GM12878 (cell line): ENCODE results near the gene RXYLT1.

Source experiments
- BHLHE40 ChIP-seq, 2 experiments: fragments of 450-650 bp in 1 of 2; IDR thresholded peaks; 2 replicates each; pipeline ENCODE4 v1.6.1; 2011 to 2017; ENCODE audit warnings: low read depth in 2 of 2, borderline replicate concordance in 1 of 2, improper control_type of control experiment in 1 of 2, low read length in 1 of 2, mild to moderate bottlenecking in 1 of 2
- BRCA1 ChIP-seq: IDR thresholded peaks from 2 replicates; pipeline ENCODE4 v1.6.1; 2011; ENCODE audit warnings: low read depth, low read length, improper control_type of control experiment
- CHD1 ChIP-seq: IDR thresholded peaks from 2 replicates; pipeline ENCODE4 v1.6.1; 2012; ENCODE audit warnings: low read depth, low read length, improper control_type of control experiment
- CHD2 ChIP-seq: IDR thresholded peaks from 2 replicates; pipeline ENCODE4 v1.6.1; 2011; ENCODE audit warnings: low read depth, low read length, improper control_type of control experiment, borderline replicate concordance
- CTCF ChIP-seq, 3 experiments: IDR thresholded peaks in 2 of 3; conservative IDR thresholded peaks in 1 of 3; 2 replicates each; pipeline ENCODE4 v1.5.1; 2011; ENCODE audit warnings: low read depth in 3 of 3, low read length in 3 of 3, mild to moderate bottlenecking in 3 of 3, control low read depth in 2 of 3, moderate library complexity in 2 of 3, inconsistent platforms in 1 of 3, mixed read lengths in 1 of 3; ENCODE audit not compliant: control insufficient read depth in 2 of 3, insufficient read depth in 1 of 3; ENCODE audit errors: extremely low read depth in 1 of 3
- E4F1 ChIP-seq: fragments of 450-650 bp; IDR thresholded peaks from 2 replicates; pipeline ENCODE4 v1.6.1; 2018; ENCODE audit warnings: borderline replicate concordance, mild to moderate bottlenecking; ENCODE audit not compliant: partially characterized antibody
- ESRRA ChIP-seq: IDR thresholded peaks from 2 replicates; pipeline ENCODE4 v1.6.1; 2012; ENCODE audit warnings: mild to moderate bottlenecking, low read length, improper control_type of control experiment
- EZH2 ChIP-seq: IDR thresholded peaks from 2 replicates; pipeline ENCODE4 v1.6.1; 2012; ENCODE audit warnings: low read depth, mild to moderate bottlenecking, control low read depth, inconsistent platforms, low read length, borderline replicate concordance; ENCODE audit not compliant: control insufficient read depth
- IRF3 ChIP-seq: fragments of 450-650 bp; IDR thresholded peaks from 2 replicates; pipeline ENCODE4 v1.6.1; 2014; ENCODE audit warnings: mild to moderate bottlenecking
- MAX ChIP-seq: IDR thresholded peaks from 2 replicates; pipeline ENCODE4 v1.6.1; 2012; ENCODE audit warnings: low read depth, low read length, improper control_type of control experiment
- NR2C2 ChIP-seq: IDR thresholded peaks from 2 replicates; pipeline ENCODE4 v1.6.1; 2011; ENCODE audit warnings: borderline replicate concordance, low read depth; ENCODE audit not compliant: control insufficient read depth, insufficient read length
- POLR2A ChIP-seq: IDR thresholded peaks from 2 replicates; pipeline ENCODE4 v1.6.1; 2011; ENCODE audit warnings: low read depth, mild to moderate bottlenecking, low read length
- ZBED1 ChIP-seq: IDR thresholded peaks from 2 replicates; pipeline ENCODE4 v1.6.1; 2016; ENCODE audit warnings: borderline replicate concordance

GRCh38 chr12:63792338-63792737, 12.6 kb downstream of the RXYLT1 start:
- TF ChIP-seq POLR2A (no peak), NR2C2 (no peak), IRF3 (no peak), E4F1 (no peak), CHD2 (no peak), BRCA1 (no peak), CTCF (IDR thresholded peaks at IDR 0.05 in 2 of 3, conservative IDR thresholded peaks at IDR 0.05 in 1 of 3; ENCODE audit: control insufficient read depth in 2 of 3, extremely low read depth in 1 of 3, insufficient read depth in 1 of 3, low read depth in 3 of 3, low read length in 3 of 3) (no peak), EZH2 (no peak), ESRRA (no peak), CHD1 (no peak), ZBED1 (no peak), MAX (no peak), BHLHE40 (IDR thresholded peaks at IDR 0.05; ENCODE audit: borderline replicate concordance in 1 of 2, low read depth in 2 of 2, low read length in 1 of 2) (no peak)
